WTC11 (cell line): ENCODE results near the gene C3orf70. TPM values are rescaled to one million over a fixed set of nuclear protein-coding genes. Genes with fewer than 3 reads are reported as not detected.
A peak's percentile ranks its signal among the peaks of the same experiment; 100 is the strongest.

Source experiments
- ATAC-seq: fragments of 200-7000 bp; cut with Tn5 transposase; 2 replicates; pipeline ENCODE4 v1.10.0; 2021; ENCODE audit warnings: mild to moderate bottlenecking, moderate library complexity
- CTCF ChIA-PET: fragments of 300-600 bp; sonication (Branson Sonifier 250); formaldehyde crosslinking; loops from one replicate; lab custom pipeline; 2021; ENCODE audit warnings: antibody characterized with exemption; lab: Charles Lee
- POLR2A ChIA-PET: fragments of 350-600 bp; sonication (Branson Sonifier 250); formaldehyde crosslinking; loops from one replicate; lab custom pipeline; 2021; ENCODE audit warnings: antibody characterized with exemption; lab: Charles Lee
- DNase-seq: peaks from one replicate; pipeline ENCODE4 v3.0.0; 2021; ENCODE audit warnings: low spot score
- H3K27ac Mint-ChIP-seq: 2 replicates; pipeline ENCODE4 v1.8.0; 2021; ENCODE audit warnings: mixed read lengths
- H3K27me3 Mint-ChIP-seq: 2 replicates; pipeline ENCODE4 v1.8.0; 2021; ENCODE audit warnings: low read depth, mild to moderate bottlenecking, moderate library complexity, mixed read lengths
- H3K36me3 Mint-ChIP-seq: 2 replicates; pipeline ENCODE4 v1.8.0; 2021; ENCODE audit warnings: mixed read lengths
- H3K4me1 Mint-ChIP-seq: 2 replicates; pipeline ENCODE4 v1.8.0; 2022; ENCODE audit warnings: mixed read lengths
- H3K4me3 Mint-ChIP-seq: 2 replicates; pipeline ENCODE4 v1.8.0; 2021; ENCODE audit warnings: mild to moderate bottlenecking, moderate library complexity, mixed read lengths
- H3K9me3 Mint-ChIP-seq: 2 replicates; pipeline ENCODE4 v1.8.0; 2021; ENCODE audit warnings: mixed read lengths
- ELF4 ChIP-seq: sonication (generic); formaldehyde crosslinking; IDR thresholded peaks from 2 replicates; pipeline ENCODE4 v1.8.1; 2022; ENCODE audit warnings: low read depth, mild to moderate bottlenecking, moderate library complexity, missing genetic modification reagents
- MXD4 ChIP-seq: fragments of 250-450 bp; sonication (Bioruptor Pico); IDR thresholded peaks from 2 replicates; pipeline ENCODE4 v1.8.0; 2021; ENCODE audit warnings: mild to moderate bottlenecking, moderate library complexity, borderline replicate concordance
- NFYB ChIP-seq: sonication (generic); formaldehyde crosslinking; conservative IDR thresholded peaks from 2 replicates; pipeline ENCODE4 v1.8.0; 2022; ENCODE audit warnings: low read depth, missing genetic modification reagents
- NR2C2 ChIP-seq: sonication (generic); formaldehyde crosslinking; IDR thresholded peaks from 2 replicates; pipeline ENCODE4 v1.8.0; 2022; ENCODE audit warnings: mild to moderate bottlenecking, missing genetic modification reagents
- SP1 ChIP-seq: sonication (generic); formaldehyde crosslinking; conservative IDR thresholded peaks from 2 replicates; pipeline ENCODE4 v1.8.1; 2022; ENCODE audit warnings: missing genetic modification reagents
- ZNF263 ChIP-seq: sonication (generic); formaldehyde crosslinking; IDR thresholded peaks from 2 replicates; pipeline ENCODE4 v1.8.1; 2022; ENCODE audit warnings: low read depth, mild to moderate bottlenecking, moderate library complexity, missing genetic modification reagents
- ZNF317 ChIP-seq: sonication (generic); formaldehyde crosslinking; IDR thresholded peaks from 2 replicates; pipeline ENCODE4 v1.8.1; 2023; ENCODE audit warnings: low read depth, mild to moderate bottlenecking, moderate library complexity, missing genetic modification reagents, borderline replicate concordance
- ZNF423 ChIP-seq: fragments of 250-450 bp; sonication (Bioruptor Pico); IDR thresholded peaks from 2 replicates; pipeline ENCODE4 v2.1.2; 2022; ENCODE audit warnings: mild to moderate bottlenecking, moderate library complexity
- ZNF671 ChIP-seq: fragments of 250-450 bp; sonication (Bioruptor Pico); IDR thresholded peaks from 2 replicates; pipeline ENCODE4 v1.8.0; 2021; ENCODE audit warnings: mild to moderate bottlenecking
- total RNA-seq: library from RNA; stranded (reverse); gene quantifications from 3 replicates; pipeline ENCODE4 v1.2.3, GENCODE V29; 2021
- TF ChIP-seq, protein P1 (sequence below): sonication (generic); formaldehyde crosslinking; IDR thresholded peaks from 2 replicates; pipeline ENCODE4 v1.8.0; 2022; ENCODE audit warnings: missing genetic modification reagents
- TF ChIP-seq, protein P2 (sequence below): sonication (generic); formaldehyde crosslinking; IDR thresholded peaks from 2 replicates; pipeline ENCODE4 v1.8.1; 2023; ENCODE audit warnings: mild to moderate bottlenecking, missing genetic modification reagents, moderate library complexity
- TF ChIP-seq, protein P3 (sequence below): fragments of 250-450 bp; sonication (Bioruptor Pico); conservative IDR thresholded peaks from 2 replicates; pipeline ENCODE4 v1.9.0; 2021; ENCODE audit warnings: mild to moderate bottlenecking
- TF ChIP-seq, protein P4 (sequence below): sonication (generic); formaldehyde crosslinking; IDR thresholded peaks from 2 replicates; pipeline ENCODE4 v1.8.1; 2022; ENCODE audit warnings: low read depth, mild to moderate bottlenecking, moderate library complexity, missing genetic modification reagents, borderline replicate concordance
- TF ChIP-seq, protein P5 (sequence below): sonication (generic); formaldehyde crosslinking; IDR thresholded peaks from 2 replicates; pipeline ENCODE4 v1.8.1; 2023; ENCODE audit warnings: mild to moderate bottlenecking, missing genetic modification reagents, moderate library complexity
- TF ChIP-seq, protein P6 (sequence below): fragments of 250-450 bp; sonication (Bioruptor Pico); IDR thresholded peaks from 2 replicates; pipeline ENCODE4 v1.9.0; 2021; ENCODE audit warnings: moderate library complexity, mild to moderate bottlenecking, inconsistent platforms, borderline replicate concordance
- TF ChIP-seq, protein P7 (sequence below): sonication (generic); formaldehyde crosslinking; IDR thresholded peaks from 2 replicates; pipeline ENCODE4 v1.8.1; 2022; ENCODE audit warnings: mild to moderate bottlenecking, missing genetic modification reagents, moderate library complexity, borderline replicate concordance

Gene C3orf70
- total RNA-seq, 1 experiment from 2014 or later = 0.70 TPM

DNA sequence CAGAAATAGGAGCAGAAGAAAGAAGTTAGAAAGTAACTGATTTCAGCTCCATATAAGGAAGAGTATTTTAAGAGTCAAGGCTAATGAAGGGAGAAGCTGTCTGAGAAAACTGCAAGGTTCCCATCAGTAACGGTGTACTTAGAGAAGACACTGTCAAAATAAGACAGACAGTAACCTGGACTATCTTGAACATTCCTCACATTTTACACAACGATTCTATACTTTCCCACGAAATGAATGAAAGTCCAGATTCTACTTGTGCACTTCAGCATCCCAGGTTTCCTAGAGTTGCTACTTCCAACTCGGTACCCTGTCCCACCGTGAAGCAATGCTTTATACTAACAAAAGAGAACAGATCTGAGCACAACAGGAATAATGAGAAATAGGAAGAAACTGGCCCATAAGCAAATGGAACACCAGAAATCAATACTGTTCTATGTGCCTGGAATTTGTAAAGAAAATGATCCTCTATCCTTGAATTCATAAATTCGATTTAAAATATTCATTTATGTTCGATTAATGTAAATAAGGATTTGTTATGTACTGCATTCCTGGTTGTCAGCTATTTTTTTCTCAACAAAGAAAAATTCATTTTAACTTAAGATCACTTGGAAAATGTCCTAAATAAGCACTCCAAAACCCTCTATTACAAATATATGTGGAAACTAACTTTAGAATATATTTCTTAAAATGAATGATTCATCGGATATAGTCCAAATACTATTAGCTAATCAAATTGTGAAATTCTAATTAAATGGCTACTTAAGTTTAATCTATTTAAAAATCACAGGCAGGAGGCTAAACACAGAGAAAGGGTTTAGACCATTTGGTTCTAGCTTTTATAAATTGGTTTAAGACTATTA, 1.5 kb downstream of the C3orf70 start:
- Mint-ChIP-seq H3K4me1 (peaks cover 7% of the 10 kb centered on the region), H3K36me3 (no peaks in the 10 kb centered on the region), H3K9me3 (no peaks in the 10 kb centered on the region), H3K27me3 (peaks cover 41% of the 10 kb centered on the region), H3K4me3 (peak overlapping the region; percentile 75), H3K27ac (no peak overlapping the region)
- DNase-seq (no peak), ATAC-seq (no peak)
- TF ChIP-seq, protein P1, sequence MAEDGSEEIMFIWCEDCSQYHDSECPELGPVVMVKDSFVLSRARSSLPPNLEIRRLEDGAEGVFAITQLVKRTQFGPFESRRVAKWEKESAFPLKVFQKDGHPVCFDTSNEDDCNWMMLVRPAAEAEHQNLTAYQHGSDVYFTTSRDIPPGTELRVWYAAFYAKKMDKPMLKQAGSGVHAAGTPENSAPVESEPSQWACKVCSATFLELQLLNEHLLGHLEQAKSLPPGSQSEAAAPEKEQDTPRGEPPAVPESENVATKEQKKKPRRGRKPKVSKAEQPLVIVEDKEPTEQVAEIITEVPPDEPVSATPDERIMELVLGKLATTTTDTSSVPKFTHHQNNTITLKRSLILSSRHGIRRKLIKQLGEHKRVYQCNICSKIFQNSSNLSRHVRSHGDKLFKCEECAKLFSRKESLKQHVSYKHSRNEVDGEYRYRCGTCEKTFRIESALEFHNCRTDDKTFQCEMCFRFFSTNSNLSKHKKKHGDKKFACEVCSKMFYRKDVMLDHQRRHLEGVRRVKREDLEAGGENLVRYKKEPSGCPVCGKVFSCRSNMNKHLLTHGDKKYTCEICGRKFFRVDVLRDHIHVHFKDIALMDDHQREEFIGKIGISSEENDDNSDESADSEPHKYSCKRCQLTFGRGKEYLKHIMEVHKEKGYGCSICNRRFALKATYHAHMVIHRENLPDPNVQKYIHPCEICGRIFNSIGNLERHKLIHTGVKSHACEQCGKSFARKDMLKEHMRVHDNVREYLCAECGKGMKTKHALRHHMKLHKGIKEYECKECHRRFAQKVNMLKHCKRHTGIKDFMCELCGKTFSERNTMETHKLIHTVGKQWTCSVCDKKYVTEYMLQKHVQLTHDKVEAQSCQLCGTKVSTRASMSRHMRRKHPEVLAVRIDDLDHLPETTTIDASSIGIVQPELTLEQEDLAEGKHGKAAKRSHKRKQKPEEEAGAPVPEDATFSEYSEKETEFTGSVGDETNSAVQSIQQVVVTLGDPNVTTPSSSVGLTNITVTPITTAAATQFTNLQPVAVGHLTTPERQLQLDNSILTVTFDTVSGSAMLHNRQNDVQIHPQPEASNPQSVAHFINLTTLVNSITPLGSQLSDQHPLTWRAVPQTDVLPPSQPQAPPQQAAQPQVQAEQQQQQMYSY (CRISPR knock-in tag) = no peak
- TF ChIP-seq ZNF423 (CRISPR knock-in tag) (no peak), ZNF671 (CRISPR knock-in tag) (no peak), NR2C2 (no peak), NFYB (CRISPR knock-in tag) (no peak), ZNF263 (no peak), ELF4 (no peak), SP1 (CRISPR knock-in tag) (no peak), MXD4 (no peak)
- TF ChIP-seq, protein P2, sequence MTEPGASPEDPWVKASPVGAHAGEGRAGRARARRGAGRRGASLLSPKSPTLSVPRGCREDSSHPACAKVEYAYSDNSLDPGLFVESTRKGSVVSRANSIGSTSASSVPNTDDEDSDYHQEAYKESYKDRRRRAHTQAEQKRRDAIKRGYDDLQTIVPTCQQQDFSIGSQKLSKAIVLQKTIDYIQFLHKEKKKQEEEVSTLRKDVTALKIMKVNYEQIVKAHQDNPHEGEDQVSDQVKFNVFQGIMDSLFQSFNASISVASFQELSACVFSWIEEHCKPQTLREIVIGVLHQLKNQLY (CRISPR knock-in tag) = no peak
- TF ChIP-seq, protein P3, sequence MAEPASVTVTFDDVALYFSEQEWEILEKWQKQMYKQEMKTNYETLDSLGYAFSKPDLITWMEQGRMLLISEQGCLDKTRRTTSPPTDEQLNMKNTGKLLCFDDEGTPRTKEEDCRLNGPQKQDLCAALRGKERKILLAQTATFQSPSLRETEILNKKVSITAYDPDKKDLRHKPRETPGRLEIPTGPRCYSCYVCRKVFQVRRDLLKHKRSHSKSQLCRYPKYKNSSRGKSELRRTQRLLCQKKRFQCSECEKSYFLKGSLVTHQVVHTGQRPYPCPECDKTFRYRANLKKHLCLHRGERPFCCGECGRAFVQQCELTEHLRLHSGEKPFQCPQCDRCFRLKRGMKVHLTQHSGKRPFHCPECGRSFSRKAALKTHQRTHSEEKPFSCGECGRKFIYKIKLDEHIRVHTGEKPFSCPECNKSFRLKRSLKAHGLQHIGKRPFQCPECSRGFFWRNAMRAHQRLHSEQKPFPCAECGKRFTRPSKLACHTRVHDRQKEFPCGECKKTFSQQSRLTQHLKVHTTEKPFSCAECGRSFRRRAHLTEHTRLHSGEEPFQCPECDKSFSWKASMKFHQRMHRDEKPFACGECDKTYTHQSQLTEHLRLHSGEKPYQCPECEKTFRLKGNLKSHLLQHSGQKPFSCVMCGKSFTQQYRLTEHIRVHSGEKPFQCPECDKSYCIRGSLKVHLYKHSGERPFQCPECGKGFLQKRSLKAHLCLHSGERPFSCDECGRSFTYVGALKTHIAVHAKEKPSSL (CRISPR knock-in tag) = no peak
- TF ChIP-seq, protein P4, sequence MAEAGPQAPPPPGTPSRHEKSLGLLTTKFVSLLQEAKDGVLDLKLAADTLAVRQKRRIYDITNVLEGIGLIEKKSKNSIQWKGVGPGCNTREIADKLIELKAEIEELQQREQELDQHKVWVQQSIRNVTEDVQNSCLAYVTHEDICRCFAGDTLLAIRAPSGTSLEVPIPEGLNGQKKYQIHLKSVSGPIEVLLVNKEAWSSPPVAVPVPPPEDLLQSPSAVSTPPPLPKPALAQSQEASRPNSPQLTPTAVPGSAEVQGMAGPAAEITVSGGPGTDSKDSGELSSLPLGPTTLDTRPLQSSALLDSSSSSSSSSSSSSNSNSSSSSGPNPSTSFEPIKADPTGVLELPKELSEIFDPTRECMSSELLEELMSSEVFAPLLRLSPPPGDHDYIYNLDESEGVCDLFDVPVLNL = no peak
- TF ChIP-seq, protein P5, sequence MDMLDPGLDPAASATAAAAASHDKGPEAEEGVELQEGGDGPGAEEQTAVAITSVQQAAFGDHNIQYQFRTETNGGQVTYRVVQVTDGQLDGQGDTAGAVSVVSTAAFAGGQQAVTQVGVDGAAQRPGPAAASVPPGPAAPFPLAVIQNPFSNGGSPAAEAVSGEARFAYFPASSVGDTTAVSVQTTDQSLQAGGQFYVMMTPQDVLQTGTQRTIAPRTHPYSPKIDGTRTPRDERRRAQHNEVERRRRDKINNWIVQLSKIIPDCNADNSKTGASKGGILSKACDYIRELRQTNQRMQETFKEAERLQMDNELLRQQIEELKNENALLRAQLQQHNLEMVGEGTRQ (CRISPR knock-in tag) = no peak
- TF ChIP-seq, protein P6, sequence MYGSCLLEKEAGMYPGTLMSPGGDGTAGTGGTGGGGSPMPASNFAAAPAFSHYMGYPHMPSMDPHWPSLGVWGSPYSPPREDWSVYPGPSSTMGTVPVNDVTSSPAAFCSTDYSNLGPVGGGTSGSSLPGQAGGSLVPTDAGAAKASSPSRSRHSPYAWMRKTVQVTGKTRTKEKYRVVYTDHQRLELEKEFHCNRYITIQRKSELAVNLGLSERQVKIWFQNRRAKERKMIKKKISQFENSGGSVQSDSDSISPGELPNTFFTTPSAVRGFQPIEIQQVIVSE (CRISPR knock-in tag) = no peak
- ChIA-PET POLR2A (no interaction called here), CTCF (interaction anchor here (0.7 to 1.9 kb wide), 3 partner anchors 25 to 610 kb away, joined by 3 to 6 read pairs (median 5); no protein-coding TSS in a partner anchor)

DNA sequence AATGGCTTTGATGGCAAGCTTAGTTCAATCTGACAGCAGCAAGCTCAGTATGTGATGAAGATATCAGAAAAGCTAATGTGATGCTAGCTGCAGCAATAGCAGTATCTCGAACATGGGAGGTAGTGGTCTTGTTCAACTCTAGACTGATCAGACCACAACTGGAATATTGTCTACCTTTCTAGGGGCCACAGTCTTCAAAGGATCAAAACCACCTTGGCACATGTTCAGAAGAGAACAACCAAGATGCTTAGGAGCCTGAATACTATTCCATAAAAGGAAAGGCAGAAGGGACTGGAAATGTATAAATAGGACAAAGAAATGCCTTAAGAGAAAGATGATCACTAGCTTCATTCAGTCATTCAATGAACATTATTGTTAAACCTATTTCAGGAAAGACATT, 2.3 kb downstream of the C3orf70 start:
- TF ChIP-seq ZNF317 (CRISPR knock-in tag) = no peak
- TF ChIP-seq, protein P1 (CRISPR knock-in tag) = no peak
- TF ChIP-seq, protein P7, sequence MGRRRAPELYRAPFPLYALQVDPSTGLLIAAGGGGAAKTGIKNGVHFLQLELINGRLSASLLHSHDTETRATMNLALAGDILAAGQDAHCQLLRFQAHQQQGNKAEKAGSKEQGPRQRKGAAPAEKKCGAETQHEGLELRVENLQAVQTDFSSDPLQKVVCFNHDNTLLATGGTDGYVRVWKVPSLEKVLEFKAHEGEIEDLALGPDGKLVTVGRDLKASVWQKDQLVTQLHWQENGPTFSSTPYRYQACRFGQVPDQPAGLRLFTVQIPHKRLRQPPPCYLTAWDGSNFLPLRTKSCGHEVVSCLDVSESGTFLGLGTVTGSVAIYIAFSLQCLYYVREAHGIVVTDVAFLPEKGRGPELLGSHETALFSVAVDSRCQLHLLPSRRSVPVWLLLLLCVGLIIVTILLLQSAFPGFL (CRISPR knock-in tag) = no peak
- no peak for DNase-seq
- Mint-ChIP-seq H3K27ac (no peak overlapping the region), H3K9me3 (peaks cover 2% of the 10 kb centered on the region; the same call in 1 of the 2 replicates), H3K4me3 (no peak overlapping the region), H3K27me3 (peaks cover 41% of the 10 kb centered on the region), H3K4me1 (peaks cover 7% of the 10 kb centered on the region), H3K36me3 (no peaks in the 10 kb centered on the region)
- ChIA-PET CTCF (no interaction called here), POLR2A (no interaction called here)
- no peak for ATAC-seq
